ENCODE data around the gene TMEM168. TPM values are rescaled to one million over a fixed set of nuclear protein-coding genes. Genes with fewer than 3 reads are reported as not detected.

TMEM168 gene
- total and polyA plus RNA-seq, 2 of the 13 experiments (the other 11 are each of a cell fraction or from before 2014, with no cell fraction given) = 8.7 to 15.7 TPM

DNA sequence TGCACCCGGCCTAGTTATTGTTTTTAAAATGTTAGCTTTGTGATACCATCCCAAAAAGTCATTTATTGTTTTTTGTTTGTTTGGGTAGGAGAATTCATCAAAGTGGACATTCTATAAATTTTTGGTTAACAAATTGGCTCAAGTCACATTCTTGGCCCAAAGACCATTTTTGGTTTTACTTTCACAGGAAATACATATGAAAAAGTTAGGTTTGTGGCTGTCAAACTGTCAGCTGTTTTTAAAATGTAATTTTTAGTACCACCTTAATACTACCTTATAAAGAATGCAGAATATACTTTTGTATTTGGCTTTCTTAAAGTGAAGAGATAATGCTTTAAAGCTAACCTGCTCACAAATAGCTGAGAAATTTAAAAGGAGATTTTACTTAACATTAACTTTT, 25.1 kb downstream of the TMEM168 start:
- intact Hi-C loops (cut with micrococcal nuclease; ENCODE audit: unreplicated experiment) (no loop called here), in situ Hi-C loops (cut with HindIII; ENCODE audit: extremely low pct_ligation_motif_present, low pct_unique_long_range_greater_than_20kb) (no loop called here)
- BruUV-seq (replicated peaks) = no TSS peak
- 47% methylated on average over 1 of the region's 1 CpG for WGBS (ENCODE audit: low lambda C conversion rate)
- H3K27me3 ChIP-seq (ENCODE audit: control insufficient read depth in 1 of 2, insufficient read depth in 2 of 2, low read length in 2 of 2) = no peaks in the 10 kb centered on the region
- no peak for DNase-seq (ENCODE audit: low spot score)
- H3K27ac ChIP-seq (ENCODE audit: extremely low read length, insufficient read depth, low read length) = no peak overlapping the region
- FAIRE-seq = no peak
- no peaks in the 10 kb centered on the region for H3K9me3 ChIP-seq (ENCODE audit: low read length)
- no peaks in the 10 kb centered on the region for H3K4me1 ChIP-seq (ENCODE audit: insufficient read depth, low read length)
- CTCF ChIA-PET (ENCODE audit: low intra/inter-chr PET ratio, low total read pairs) = no interaction called here
- POLR2A ChIA-PET = no interaction called here
- TF ChIP-seq ZNF432 (CRISPR knock-in tag; IDR thresholded peaks at IDR 0.05; ENCODE audit: borderline replicate concordance) (no peak), FOXJ3 (CRISPR knock-in tag; IDR thresholded peaks at IDR 0.05; ENCODE audit: borderline replicate concordance) (no peak), NFE2 (CRISPR knock-in tag; IDR thresholded peaks at IDR 0.05) (no peak)
- TF ChIP-seq, protein P1, sequence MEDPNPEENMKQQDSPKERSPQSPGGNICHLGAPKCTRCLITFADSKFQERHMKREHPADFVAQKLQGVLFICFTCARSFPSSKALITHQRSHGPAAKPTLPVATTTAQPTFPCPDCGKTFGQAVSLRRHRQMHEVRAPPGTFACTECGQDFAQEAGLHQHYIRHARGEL (CRISPR knock-in tag; IDR thresholded peaks at IDR 0.05) = no peak
- TF ChIP-seq, protein P2, sequence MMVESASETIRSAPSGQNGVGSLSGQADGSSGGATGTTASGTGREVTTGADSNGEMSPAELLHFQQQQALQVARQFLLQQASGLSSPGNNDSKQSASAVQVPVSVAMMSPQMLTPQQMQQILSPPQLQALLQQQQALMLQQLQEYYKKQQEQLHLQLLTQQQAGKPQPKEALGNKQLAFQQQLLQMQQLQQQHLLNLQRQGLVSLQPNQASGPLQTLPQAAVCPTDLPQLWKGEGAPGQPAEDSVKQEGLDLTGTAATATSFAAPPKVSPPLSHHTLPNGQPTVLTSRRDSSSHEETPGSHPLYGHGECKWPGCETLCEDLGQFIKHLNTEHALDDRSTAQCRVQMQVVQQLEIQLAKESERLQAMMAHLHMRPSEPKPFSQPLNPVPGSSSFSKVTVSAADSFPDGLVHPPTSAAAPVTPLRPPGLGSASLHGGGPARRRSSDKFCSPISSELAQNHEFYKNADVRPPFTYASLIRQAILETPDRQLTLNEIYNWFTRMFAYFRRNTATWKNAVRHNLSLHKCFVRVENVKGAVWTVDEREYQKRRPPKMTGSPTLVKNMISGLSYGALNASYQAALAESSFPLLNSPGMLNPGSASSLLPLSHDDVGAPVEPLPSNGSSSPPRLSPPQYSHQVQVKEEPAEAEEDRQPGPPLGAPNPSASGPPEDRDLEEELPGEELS (CRISPR knock-in tag; IDR thresholded peaks at IDR 0.05) = no peak
- TF ChIP-seq, protein P3, sequence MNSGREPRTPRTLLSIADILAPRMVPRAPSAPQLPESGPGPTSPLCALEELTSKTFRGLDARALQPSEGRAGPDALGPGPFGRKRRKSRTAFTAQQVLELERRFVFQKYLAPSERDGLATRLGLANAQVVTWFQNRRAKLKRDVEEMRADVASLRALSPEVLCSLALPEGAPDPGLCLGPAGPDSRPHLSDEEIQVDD (CRISPR knock-in tag; IDR thresholded peaks at IDR 0.05; ENCODE audit: borderline replicate concordance) = no peak
- H3K4me2 ChIP-seq (ENCODE audit: low read depth, low read length) = no peak overlapping the region
- H3K4me3 ChIP-seq (replicated peaks in 1 of 3; ENCODE audit: insufficient read depth in 1 of 3, low read depth in 2 of 3, low read length in 3 of 3) = no peak overlapping the region
- no peak overlapping the region for H2AFZ ChIP-seq (ENCODE audit: low read length)
- no peaks in the 10 kb centered on the region for H4K20me1 ChIP-seq (ENCODE audit: insufficient read depth, low read length)
- no peak for ATAC-seq
- no peaks in the 10 kb centered on the region for H3K36me3 ChIP-seq (replicated peaks in 1 of 2; ENCODE audit: control insufficient read depth in 1 of 2, insufficient read depth in 2 of 2, low read length in 2 of 2)
- H3K79me2 ChIP-seq (ENCODE audit: insufficient read depth, low read length) = no peaks in the 10 kb centered on the region
- H3K9ac ChIP-seq (ENCODE audit: insufficient read depth, low read depth, low read length) = no peak overlapping the region

DNA sequence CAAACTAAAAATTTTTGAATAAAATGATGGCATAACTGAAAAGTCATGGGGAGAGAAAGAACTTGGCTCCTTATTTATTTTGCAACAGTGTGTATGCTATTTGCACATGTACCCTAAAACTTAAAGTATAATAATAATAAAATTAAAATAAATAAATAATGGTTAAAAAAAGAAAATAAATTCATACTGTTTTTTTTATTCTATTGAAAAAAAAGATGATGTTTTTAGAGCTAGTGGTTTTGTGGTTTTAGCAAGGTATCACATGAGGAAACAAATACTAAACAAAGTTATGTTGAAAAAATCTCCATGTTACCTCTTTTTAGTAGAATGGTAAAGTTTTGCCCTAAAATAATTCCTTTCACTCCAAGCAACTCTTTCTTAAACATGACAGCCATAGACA, 26.2 kb downstream of the TMEM168 start:
- no peaks in the 10 kb centered on the region for H4K20me1 ChIP-seq (ENCODE audit: insufficient read depth, low read length)
- H2AFZ ChIP-seq (ENCODE audit: low read length) = no peak overlapping the region
- CTCF ChIA-PET (ENCODE audit: low intra/inter-chr PET ratio, low total read pairs) = no interaction called here
- no peak overlapping the region for H3K4me3 ChIP-seq (replicated peaks in 1 of 3; ENCODE audit: insufficient read depth in 1 of 3, low read depth in 2 of 3, low read length in 3 of 3)
- no peaks in the 10 kb centered on the region for H3K36me3 ChIP-seq (replicated peaks in 1 of 2; ENCODE audit: control insufficient read depth in 1 of 2, insufficient read depth in 2 of 2, low read length in 2 of 2)
- no TSS peak for BruUV-seq (replicated peaks)
- H3K27ac ChIP-seq (ENCODE audit: extremely low read length, insufficient read depth, low read length) = no peak overlapping the region
- POLR2A ChIA-PET = no interaction called here
- TF ChIP-seq ESRRA (CRISPR knock-in tag; IDR thresholded peaks at IDR 0.05; ENCODE audit: low read depth) (no peak), CHCHD3 (CRISPR knock-in tag; IDR thresholded peaks at IDR 0.05) (no peak), HMG20B (CRISPR knock-in tag; conservative IDR thresholded peaks at IDR 0.05) (no peak), HNRNPUL1 (IDR thresholded peaks at IDR 0.05; ENCODE audit: low read depth, low read length) (no peak), ZNF83 (CRISPR knock-in tag; IDR thresholded peaks at IDR 0.05; ENCODE audit: borderline replicate concordance) (no peak), ZBTB21 (CRISPR knock-in tag; IDR thresholded peaks at IDR 0.05) (no peak), ERF (CRISPR knock-in tag; IDR thresholded peaks at IDR 0.05) (no peak)
- TF ChIP-seq, protein P4, sequence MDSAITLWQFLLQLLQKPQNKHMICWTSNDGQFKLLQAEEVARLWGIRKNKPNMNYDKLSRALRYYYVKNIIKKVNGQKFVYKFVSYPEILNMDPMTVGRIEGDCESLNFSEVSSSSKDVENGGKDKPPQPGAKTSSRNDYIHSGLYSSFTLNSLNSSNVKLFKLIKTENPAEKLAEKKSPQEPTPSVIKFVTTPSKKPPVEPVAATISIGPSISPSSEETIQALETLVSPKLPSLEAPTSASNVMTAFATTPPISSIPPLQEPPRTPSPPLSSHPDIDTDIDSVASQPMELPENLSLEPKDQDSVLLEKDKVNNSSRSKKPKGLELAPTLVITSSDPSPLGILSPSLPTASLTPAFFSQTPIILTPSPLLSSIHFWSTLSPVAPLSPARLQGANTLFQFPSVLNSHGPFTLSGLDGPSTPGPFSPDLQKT (CRISPR knock-in tag; IDR thresholded peaks at IDR 0.05; ENCODE audit: borderline replicate concordance) = no peak
- no peak for ATAC-seq
- no peaks in the 10 kb centered on the region for H3K4me1 ChIP-seq (ENCODE audit: insufficient read depth, low read length)
- intact Hi-C loops (cut with micrococcal nuclease; ENCODE audit: unreplicated experiment) (no loop called here), in situ Hi-C loops (cut with HindIII; ENCODE audit: extremely low pct_ligation_motif_present, low pct_unique_long_range_greater_than_20kb) (no loop called here)
- no peaks in the 10 kb centered on the region; a peak in 1 of 5 replicates for H3K27me3 ChIP-seq (ENCODE audit: control insufficient read depth in 1 of 2, insufficient read depth in 2 of 2, low read length in 2 of 2)
- H3K4me2 ChIP-seq (ENCODE audit: low read depth, low read length) = no peak overlapping the region
- H3K79me2 ChIP-seq (ENCODE audit: insufficient read depth, low read length) = no peaks in the 10 kb centered on the region
- no peak for FAIRE-seq
- DNase-seq (ENCODE audit: low spot score) = no peak
- no peak overlapping the region for H3K9ac ChIP-seq (ENCODE audit: insufficient read depth, low read depth, low read length)
- H3K9me3 ChIP-seq (ENCODE audit: low read length) = no peaks in the 10 kb centered on the region
